Measurements from ENCODE around the gene MYO7B. TPM values are rescaled to one million over a fixed set of nuclear protein-coding genes. Genes with fewer than 3 reads are reported as not detected.

MYO7B gene
- total RNA-seq, 4 donors from 2014 or later = 0.56 TPM; not detected in 3

DNA sequence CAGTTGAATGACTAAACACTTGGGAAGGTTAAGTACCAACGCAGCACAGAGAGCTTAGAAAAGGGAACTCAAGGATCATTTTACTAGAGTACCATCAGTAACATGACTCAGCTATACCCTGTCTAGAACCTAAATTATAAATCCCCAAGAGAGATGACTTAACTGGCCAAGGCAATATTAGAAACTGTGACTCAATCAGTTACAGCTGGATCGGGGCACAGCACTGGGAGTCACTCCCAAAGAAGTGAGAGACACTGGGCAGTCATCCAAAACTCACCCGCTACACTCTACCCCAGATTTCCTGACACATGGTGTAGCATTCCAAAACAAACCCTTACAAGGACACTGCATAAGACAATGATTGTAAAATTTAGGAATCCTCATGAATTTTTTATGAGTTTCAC is 26.9 kb upstream of the MYO7B start:
- Histone ChIP-seq H3K27me3 (no peaks in the 10 kb centered on the region), H3K36me3 (peaks cover 17 to 19% of the 10 kb centered on the region in 2 donors), H3K27ac (peak overlapping the region; percentile 31 to 59 (median 50)), H3K4me1 (peaks cover 27 to 31% of the 10 kb centered on the region in 2 donors), H3K4me3 (replicated peaks in 1 of 3) (no peak overlapping the region), H3K9me3 (no peaks in the 10 kb centered on the region)
- intact Hi-C loops (cut with DNase I) = no loop called here
- DNase-seq = peak; percentile 79 to 83
- no peak for TF ChIP-seq POLR2A (IDR thresholded peaks at IDR 0.05)
- TF ChIP-seq, protein P1, sequence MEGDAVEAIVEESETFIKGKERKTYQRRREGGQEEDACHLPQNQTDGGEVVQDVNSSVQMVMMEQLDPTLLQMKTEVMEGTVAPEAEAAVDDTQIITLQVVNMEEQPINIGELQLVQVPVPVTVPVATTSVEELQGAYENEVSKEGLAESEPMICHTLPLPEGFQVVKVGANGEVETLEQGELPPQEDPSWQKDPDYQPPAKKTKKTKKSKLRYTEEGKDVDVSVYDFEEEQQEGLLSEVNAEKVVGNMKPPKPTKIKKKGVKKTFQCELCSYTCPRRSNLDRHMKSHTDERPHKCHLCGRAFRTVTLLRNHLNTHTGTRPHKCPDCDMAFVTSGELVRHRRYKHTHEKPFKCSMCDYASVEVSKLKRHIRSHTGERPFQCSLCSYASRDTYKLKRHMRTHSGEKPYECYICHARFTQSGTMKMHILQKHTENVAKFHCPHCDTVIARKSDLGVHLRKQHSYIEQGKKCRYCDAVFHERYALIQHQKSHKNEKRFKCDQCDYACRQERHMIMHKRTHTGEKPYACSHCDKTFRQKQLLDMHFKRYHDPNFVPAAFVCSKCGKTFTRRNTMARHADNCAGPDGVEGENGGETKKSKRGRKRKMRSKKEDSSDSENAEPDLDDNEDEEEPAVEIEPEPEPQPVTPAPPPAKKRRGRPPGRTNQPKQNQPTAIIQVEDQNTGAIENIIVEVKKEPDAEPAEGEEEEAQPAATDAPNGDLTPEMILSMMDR (IDR thresholded peaks at IDR 0.05) = no peak
- 2 to 6% methylated on average over 3 of the region's 3 CpGs for WGBS, 2 donors

DNA sequence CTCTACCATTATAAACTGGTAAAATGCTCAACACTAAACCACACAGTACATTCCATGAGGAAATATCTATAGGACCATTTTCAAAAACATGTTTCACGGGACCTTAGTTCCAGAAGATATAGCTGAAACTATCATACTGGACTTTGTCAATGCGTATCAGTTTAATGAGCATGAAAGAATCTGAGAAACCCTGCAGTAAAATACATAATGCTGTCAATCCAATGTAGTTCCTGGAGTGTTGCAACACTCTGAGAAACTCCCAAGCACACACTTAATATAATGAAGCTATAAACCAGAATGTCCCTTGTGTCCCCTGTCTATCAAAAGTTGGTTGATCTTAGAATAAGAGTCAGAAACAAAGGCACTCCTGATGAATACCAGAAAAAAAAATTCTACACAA is 25.4 kb upstream of the MYO7B start:
- Histone ChIP-seq H3K36me3 (peaks cover 4 to 7% of the 10 kb centered on the region in 2 donors), H3K4me1 (peaks cover 31 to 32% of the 10 kb centered on the region in 2 donors), H3K27ac (no peak overlapping the region), H3K9me3 (no peaks in the 10 kb centered on the region), H3K4me3 (replicated peaks in 1 of 3) (no peak overlapping the region), H3K27me3 (no peaks in the 10 kb centered on the region)
- no peak for DNase-seq
- intact Hi-C loops (cut with DNase I) = no loop called here
- WGBS, 2 donors = 94 to 98% methylated on average over 2 of the region's 2 CpGs
- TF ChIP-seq, protein P1 (IDR thresholded peaks at IDR 0.05) = no peak
- TF ChIP-seq POLR2A (IDR thresholded peaks at IDR 0.05) = no peak

DNA sequence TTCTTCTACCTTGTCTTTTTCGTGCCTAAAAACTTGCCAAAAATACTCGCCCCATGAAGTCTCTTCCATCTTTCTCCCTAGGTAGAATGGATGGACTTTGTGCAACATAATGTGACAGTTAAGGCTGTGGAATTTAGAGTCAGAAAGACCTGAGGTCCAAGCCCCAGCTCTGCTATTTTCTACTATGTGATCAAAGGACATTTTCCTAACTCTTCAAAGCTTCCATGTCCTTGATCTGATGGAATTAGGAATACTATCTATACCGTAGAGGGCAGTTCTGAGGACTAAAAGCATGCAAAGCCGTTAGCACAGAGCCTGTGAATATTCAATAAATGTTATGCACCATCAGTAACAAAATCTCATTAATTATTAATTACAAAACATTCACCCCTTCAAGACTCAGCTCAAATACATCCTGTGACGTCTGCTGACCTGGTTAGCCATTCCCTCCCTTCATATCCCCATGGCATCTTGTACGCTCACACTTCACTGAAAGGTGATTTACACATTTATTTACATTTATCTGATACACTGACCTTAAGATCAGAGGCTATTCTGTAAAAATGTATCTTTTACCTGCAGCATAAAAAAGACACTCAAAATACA is 24.3 kb upstream of the MYO7B start:
- no peak for DNase-seq
- Histone ChIP-seq H3K36me3 (peaks cover 0 to 4% of the 10 kb centered on the region in 2 donors), H3K4me3 (replicated peaks in 1 of 3) (no peak overlapping the region), H3K27ac (no peak overlapping the region), H3K27me3 (no peaks in the 10 kb centered on the region), H3K9me3 (no peaks in the 10 kb centered on the region), H3K4me1 (peaks cover 38 to 42% of the 10 kb centered on the region in 2 donors)
- intact Hi-C loops (cut with DNase I) = no loop called here
- WGBS, 2 donors = 93 to 94% methylated on average over 6 of the region's 6 CpGs
- TF ChIP-seq, protein P1 (IDR thresholded peaks at IDR 0.05) = no peak
- TF ChIP-seq POLR2A (IDR thresholded peaks at IDR 0.05) = no peak

DNA sequence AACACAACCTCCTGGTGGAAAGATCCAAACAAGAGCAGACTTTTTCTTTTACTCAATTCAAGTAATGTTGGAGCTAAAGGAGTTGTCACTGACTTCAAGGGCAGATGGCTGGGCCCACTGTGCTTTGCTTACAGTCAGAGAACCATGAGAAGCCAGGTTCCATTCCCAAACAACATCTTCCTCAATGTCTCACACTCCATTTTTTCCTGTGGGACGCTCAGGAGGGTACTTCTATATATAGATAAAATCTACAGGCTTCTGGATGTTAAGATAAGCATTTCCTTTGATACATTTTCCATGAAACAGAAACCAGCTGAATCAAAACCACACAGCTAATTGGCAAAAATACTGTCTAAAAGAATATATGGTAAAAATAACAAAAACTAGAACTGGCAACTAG is 23.6 kb upstream of the MYO7B start:
- no peak for TF ChIP-seq POLR2A (IDR thresholded peaks at IDR 0.05)
- TF ChIP-seq, protein P1 (IDR thresholded peaks at IDR 0.05) = no peak
- 67 to 71% methylated on average over 1 of the region's 1 CpG for whole genome bisulfite sequencing, 2 donors
- Histone ChIP-seq H3K36me3 (peaks cover 0 to 4% of the 10 kb centered on the region in 2 donors), H3K4me1 (peaks cover 36 to 42% of the 10 kb centered on the region in 2 donors), H3K27me3 (no peaks in the 10 kb centered on the region), H3K4me3 (replicated peaks in 1 of 3) (no peak overlapping the region), H3K9me3 (no peaks in the 10 kb centered on the region), H3K27ac (no peak overlapping the region)
- intact Hi-C loops (cut with DNase I) = no loop called here
- DNase-seq = no peak

DNA sequence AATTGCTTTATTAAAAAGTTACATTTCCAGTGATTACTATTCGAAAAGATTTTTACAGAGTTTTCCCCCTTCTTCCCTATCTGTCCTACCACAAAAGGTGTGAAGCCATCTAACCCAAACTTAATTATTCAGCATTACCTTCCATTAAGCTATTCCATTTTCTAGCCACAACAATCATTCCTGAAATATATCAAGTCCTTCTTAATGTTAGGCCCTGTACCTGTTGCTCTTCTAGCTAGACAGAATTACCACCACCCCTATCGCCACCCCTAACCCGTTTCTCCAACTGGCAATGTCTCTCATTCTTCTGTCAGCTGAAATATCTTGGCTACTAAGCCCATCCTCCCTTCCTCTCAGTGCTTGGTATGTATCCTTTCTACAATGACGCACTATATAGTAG is 23.1 kb upstream of the MYO7B start:
- Histone ChIP-seq H3K36me3 (peaks cover 0 to 4% of the 10 kb centered on the region in 2 donors), H3K27ac (no peak overlapping the region), H3K9me3 (no peaks in the 10 kb centered on the region), H3K4me3 (replicated peaks in 1 of 3) (no peak overlapping the region), H3K27me3 (no peaks in the 10 kb centered on the region), H3K4me1 (peaks cover 31 to 37% of the 10 kb centered on the region in 2 donors)
- DNase-seq = no peak
- WGBS, 2 donors = 94 to 96% methylated on average over 4 of the region's 4 CpGs
- intact Hi-C loops (cut with DNase I) = no loop called here
- no peak for TF ChIP-seq POLR2A (IDR thresholded peaks at IDR 0.05)
- TF ChIP-seq, protein P1 (IDR thresholded peaks at IDR 0.05) = no peak

Measured in thyroid gland (tissue), 4 donors.